Suprapubic skin (tissue), 3 donors: ENCODE data around the gene TLX1.

Experiments used
- CTCF ChIP-seq, 2 donors: fragments of 200-600 bp in 1 of 2; fragments of 450-650 bp in 1 of 2; sonication (generic) in 1 of 2; IDR thresholded peaks; one replicate each; pipeline ENCODE4 v1.5.1; 2016 to 2019; ENCODE audit warnings: antibody characterized with exemption in 2 of 2, mild to moderate bottlenecking in 1 of 2, moderate library complexity in 1 of 2
- POLR2A ChIP-seq, 2 donors: fragments of 450-650 bp; IDR thresholded peaks; one replicate each; pipeline ENCODE4 v1.6.1; 2017; ENCODE audit warnings: antibody characterized with exemption in 2 of 2, mild to moderate bottlenecking in 2 of 2, moderate library complexity in 2 of 2

GRCh38 chr10:101123085-101123814, 7.8 kb upstream of the TLX1 start:
- TF ChIP-seq CTCF (IDR thresholded peaks at IDR 0.05), result no peak
- no peak for TF ChIP-seq POLR2A (IDR thresholded peaks at IDR 0.05)
